DOHH2 (cell line): ENCODE measurements around the gene PCBP3.
"Not testable (repeated sequence)": the region's sequence is repeated elsewhere in the genome, so short reads cannot be mapped to it uniquely, and the experiment has no call there.

Experiments
- H3F3A ChIP-seq: fragments of 200-600 bp; sonication (generic), shearing (Covaris generic); 2 replicates; pipeline ENCODE4 v1.6.0; 2016; ENCODE audit warnings: antibody characterized with exemption, mild to moderate bottlenecking; ENCODE audit not compliant: control insufficient read depth, insufficient read depth
- H3K27ac ChIP-seq: fragments of 200-600 bp; sonication (generic); 2 replicates; pipeline ENCODE4 v1.5.1; 2014; ENCODE audit warnings: low read depth, mild to moderate bottlenecking, low read length, moderate library complexity
- H3K27me3 ChIP-seq: fragments of 200-600 bp; sonication (generic); 2 replicates; pipeline ENCODE4 v1.6.1; 2014; ENCODE audit warnings: mild to moderate bottlenecking, low read length, mixed read lengths; ENCODE audit not compliant: control insufficient read depth
- H3K36me3 ChIP-seq: fragments of 200-600 bp; sonication (generic); 2 replicates; pipeline ENCODE4 v1.6.1; 2014; ENCODE audit warnings: mild to moderate bottlenecking, low read length, moderate library complexity, mixed read lengths; ENCODE audit not compliant: control insufficient read depth
- H3K4me1 ChIP-seq: fragments of 200-600 bp; sonication (generic); 2 replicates; pipeline ENCODE4 v1.6.1; 2014; ENCODE audit warnings: mild to moderate bottlenecking, low read length, mixed read lengths; ENCODE audit not compliant: control insufficient read depth
- H3K4me2 ChIP-seq: fragments of 200-600 bp; sonication (generic); 2 replicates; pipeline ENCODE4 v1.6.0; 2014; ENCODE audit warnings: mild to moderate bottlenecking, low read length, moderate library complexity
- H3K4me3 ChIP-seq: fragments of 200-600 bp; sonication (generic); 2 replicates; pipeline ENCODE4 v1.5.1; 2014; ENCODE audit warnings: mild to moderate bottlenecking, low read length, mixed read lengths
- H3K79me2 ChIP-seq: fragments of 200-600 bp; sonication (generic); 2 replicates; pipeline ENCODE4 v1.6.1; 2014; ENCODE audit warnings: mild to moderate bottlenecking, low read length, mixed read lengths; ENCODE audit not compliant: control insufficient read depth
- H3K9me2 ChIP-seq: fragments of 200-600 bp; sonication (generic); replicated peaks from 2 replicates; pipeline ENCODE4 v1.6.1; 2014; ENCODE audit warnings: mild to moderate bottlenecking, low read length, mixed read lengths; ENCODE audit not compliant: control insufficient read depth
- H3K9me3 ChIP-seq: fragments of 200-600 bp; sonication (generic); 2 replicates; pipeline ENCODE4 v1.6.1; 2014; ENCODE audit warnings: antibody characterized with exemption, low read length, mixed read lengths; ENCODE audit not compliant: control insufficient read depth, insufficient read depth
- H4K20me1 ChIP-seq: fragments of 200-600 bp; sonication (generic); 2 replicates; pipeline ENCODE4 v1.6.0; 2014; ENCODE audit warnings: low read depth, mild to moderate bottlenecking, antibody characterized with exemption, low read length, moderate library complexity; ENCODE audit not compliant: control insufficient read depth, insufficient read depth
- EZH2phosphoT487 ChIP-seq: fragments of 200-600 bp; sonication (generic); IDR thresholded peaks from 2 replicates; pipeline ENCODE4 v1.6.1; 2017; ENCODE audit warnings: borderline replicate concordance, mild to moderate bottlenecking, antibody characterized with exemption, low read length, moderate library complexity, mixed read lengths
- TF ChIP-seq, protein P1 (sequence below): fragments of 200-600 bp; sonication (generic); IDR thresholded peaks from one replicate; pipeline ENCODE4 v1.5.1; 2014; ENCODE audit warnings: antibody characterized with exemption, mild to moderate bottlenecking, low read depth, low read length; ENCODE audit not compliant: poor library complexity, severe bottlenecking

Gene PCBP3

DNA sequence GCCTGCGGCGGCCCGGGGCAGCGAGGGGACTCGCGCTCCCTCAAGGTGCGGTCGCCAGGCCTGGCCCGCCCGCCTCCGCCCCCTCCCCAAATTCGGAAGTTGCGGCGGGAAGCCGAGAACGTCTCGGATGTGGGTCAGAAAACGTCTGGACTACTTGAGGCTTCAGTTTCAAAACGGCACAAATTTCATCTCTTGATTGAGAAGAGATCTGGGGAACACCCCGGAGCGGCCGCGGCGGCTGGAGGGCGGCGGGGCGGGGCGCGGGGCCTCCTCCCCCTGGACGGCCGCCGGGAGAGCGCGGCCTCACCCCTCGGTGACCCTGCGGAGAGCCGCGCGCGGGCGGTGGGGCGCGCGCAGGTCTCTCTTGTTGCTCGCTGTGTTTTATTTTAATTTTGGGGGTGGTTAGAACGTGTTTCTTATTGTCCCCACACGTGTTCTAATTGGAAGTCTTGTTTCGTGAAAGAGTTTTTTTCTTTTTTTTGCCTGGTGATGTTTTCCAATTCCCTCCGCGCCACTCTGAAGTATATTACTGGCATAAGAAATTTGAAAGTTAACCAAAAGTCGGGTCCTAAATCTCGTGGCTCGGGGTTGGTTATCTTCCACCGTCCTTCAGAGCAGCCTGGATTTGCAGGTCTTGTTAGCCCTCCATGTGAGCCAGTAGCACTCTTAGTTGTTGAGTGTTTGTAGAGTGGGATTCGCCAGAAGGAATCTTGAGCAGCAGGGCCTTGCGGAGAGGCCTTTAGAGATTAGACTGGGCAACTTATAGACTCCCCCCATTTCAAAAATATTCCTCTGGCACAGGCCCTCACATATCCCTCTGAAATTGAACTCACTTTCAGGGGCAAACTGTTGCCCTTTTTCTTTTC lies 749 bp downstream of the PCBP3 start:
- Histone ChIP-seq H3F3A (no peaks in the 10 kb centered on the region), H3K79me2 (no peaks in the 10 kb centered on the region), H3K27ac (no peak overlapping the region), H3K9me2 (no peaks in the 10 kb centered on the region), H3K27me3 (0 out of 2 replicates have a peak, but pooled peaks cover 2% of the 10 kb centered on the region), H3K9me3 (no peaks in the 10 kb centered on the region), H3K36me3 (no peaks in the 10 kb centered on the region), H3K4me2 (no peak overlapping the region), H3K4me3 (no peak overlapping the region), H3K4me1 (peaks cover 7% of the 10 kb centered on the region; the same call in 1 of the 2 replicates), H4K20me1 (no peaks in the 10 kb centered on the region)
- TF ChIP-seq, protein P1, sequence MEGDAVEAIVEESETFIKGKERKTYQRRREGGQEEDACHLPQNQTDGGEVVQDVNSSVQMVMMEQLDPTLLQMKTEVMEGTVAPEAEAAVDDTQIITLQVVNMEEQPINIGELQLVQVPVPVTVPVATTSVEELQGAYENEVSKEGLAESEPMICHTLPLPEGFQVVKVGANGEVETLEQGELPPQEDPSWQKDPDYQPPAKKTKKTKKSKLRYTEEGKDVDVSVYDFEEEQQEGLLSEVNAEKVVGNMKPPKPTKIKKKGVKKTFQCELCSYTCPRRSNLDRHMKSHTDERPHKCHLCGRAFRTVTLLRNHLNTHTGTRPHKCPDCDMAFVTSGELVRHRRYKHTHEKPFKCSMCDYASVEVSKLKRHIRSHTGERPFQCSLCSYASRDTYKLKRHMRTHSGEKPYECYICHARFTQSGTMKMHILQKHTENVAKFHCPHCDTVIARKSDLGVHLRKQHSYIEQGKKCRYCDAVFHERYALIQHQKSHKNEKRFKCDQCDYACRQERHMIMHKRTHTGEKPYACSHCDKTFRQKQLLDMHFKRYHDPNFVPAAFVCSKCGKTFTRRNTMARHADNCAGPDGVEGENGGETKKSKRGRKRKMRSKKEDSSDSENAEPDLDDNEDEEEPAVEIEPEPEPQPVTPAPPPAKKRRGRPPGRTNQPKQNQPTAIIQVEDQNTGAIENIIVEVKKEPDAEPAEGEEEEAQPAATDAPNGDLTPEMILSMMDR = no peak
- TF ChIP-seq EZH2phosphoT487 = no peak

DNA sequence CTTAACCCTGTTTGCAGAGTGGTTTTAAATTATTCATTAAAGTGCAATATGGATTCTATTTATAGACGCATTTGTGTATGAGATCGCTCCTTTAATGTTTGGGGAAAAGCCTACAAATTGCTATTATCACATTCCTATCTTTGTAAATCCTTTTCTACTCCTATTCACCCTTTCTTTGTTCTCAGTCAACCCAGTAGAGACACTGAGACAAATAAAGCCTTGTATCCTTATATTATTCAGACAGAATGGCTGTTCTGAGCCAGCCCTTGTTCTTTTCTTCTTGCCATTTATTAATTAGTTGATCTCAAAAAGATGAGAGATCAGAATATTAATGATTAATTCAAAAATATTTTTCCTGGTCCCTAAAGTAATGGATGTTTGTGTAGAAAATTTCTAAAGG lies 8.4 kb downstream of the PCBP3 start:
- H3K27ac ChIP-seq = no peak overlapping the region
- TF ChIP-seq, protein P1 = no peak
- TF ChIP-seq EZH2phosphoT487 = no peak

DNA sequence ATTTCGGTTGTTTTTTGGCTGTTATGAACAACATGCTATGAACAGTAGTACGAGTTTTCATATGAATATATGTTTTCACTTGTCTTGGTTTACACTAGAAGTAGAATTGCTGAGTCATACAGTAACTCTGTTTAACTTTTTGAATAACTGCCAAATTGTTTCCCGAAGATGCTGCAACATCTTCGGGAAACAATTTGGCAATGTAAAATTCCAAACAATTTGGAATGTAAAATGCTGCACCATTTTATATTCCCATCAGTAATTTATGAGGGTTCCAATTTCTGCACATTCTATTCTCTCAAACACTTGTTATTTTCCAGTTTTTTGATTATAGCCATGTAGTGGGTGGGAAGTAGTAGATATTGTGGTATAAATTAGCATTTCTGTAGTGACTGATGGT lies 11.6 kb downstream of the PCBP3 start:
- H3K4me3 ChIP-seq = no peak overlapping the region
- no peaks in the 10 kb centered on the region for H3F3A ChIP-seq
- H3K27ac ChIP-seq = no peak overlapping the region
- H3K79me2 ChIP-seq = no peaks in the 10 kb centered on the region
- no peaks in the 10 kb centered on the region for H3K9me2 ChIP-seq
- H3K9me3 ChIP-seq = no peaks in the 10 kb centered on the region
- H3K4me1 ChIP-seq = no peaks in the 10 kb centered on the region
- no peak for TF ChIP-seq EZH2phosphoT487
- TF ChIP-seq, protein P1 = no peak
- no peaks in the 10 kb centered on the region for H3K27me3 ChIP-seq
- no peak overlapping the region for H3K4me2 ChIP-seq
- H3K36me3 ChIP-seq = no peaks in the 10 kb centered on the region
- H4K20me1 ChIP-seq = no peaks in the 10 kb centered on the region

More for the DNA sequence above, 8.4 kb downstream of the PCBP3 start:
- Histone ChIP-seq H3F3A (no peaks in the 10 kb centered on the region), H3K4me2 (no peak overlapping the region), H3K9me2 (no peaks in the 10 kb centered on the region), H3K4me1 (no peaks in the 10 kb centered on the region), H3K9me3 (no peaks in the 10 kb centered on the region), H3K79me2 (no peaks in the 10 kb centered on the region), H3K27me3 (0 out of 2 replicates have a peak, but pooled peaks cover 2% of the 10 kb centered on the region), H3K4me3 (no peak overlapping the region), H4K20me1 (no peaks in the 10 kb centered on the region), H3K36me3 (no peaks in the 10 kb centered on the region)

DNA sequence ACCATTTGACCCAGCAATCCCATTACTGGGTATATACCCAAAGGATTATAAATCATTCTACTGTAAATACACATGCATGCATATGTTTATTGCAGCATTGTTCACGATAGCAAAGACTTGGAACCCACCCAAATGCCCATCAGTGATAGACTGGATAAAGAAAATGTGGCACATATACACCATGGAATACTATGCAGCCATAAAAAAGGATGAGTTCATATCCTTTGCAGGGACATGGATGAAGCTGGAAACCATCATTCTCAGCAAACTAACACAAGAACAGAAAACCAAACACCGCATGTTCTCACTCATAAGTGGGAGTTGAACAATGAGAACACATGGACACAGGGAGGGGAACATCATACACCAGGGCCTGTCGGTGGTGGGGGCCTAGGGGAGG lies 12.6 kb downstream of the PCBP3 start:
- H3K4me2 ChIP-seq, H4K20me1 ChIP-seq, H3K27me3 ChIP-seq, H3K4me3 ChIP-seq, H3K36me3 ChIP-seq, H3K79me2 ChIP-seq, H3F3A ChIP-seq, H3K4me1 ChIP-seq, H3K27ac ChIP-seq, H3K9me3 ChIP-seq, H3K9me2 ChIP-seq: not testable (repeated sequence)

DNA sequence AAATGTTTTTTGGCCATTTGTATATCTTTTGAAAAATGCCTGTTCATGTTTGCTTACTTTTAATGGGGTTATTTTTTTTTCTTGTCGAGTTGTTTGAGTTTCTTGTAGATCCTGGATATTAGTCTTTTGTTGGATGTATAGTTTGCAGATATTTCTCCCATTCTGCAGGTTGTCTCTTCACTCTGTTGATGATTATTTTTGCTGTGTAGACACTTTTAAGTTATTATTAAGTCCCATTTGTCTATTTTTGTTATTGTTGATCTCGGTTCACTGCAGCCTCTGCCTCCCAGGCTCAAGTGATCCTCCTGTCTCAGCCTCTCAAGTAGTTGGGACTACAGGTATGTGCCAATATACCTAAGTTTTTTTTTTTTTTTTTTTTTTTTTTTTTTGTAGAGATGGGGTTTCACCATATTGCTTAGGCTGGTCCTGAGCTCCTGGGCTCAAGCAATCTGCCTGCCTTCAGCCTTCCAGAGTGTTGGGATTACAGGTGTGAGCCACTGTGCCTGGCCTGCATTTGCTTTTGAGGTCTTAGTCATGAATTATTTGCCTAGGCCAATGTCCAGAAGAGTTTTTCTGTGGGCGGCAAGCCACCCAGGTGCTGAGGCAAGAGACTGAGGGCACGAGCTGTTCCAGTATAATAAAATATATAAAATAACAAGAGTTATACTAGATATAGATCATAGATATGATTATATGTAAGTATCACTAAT lies 18.5 kb downstream of the PCBP3 start:
- H3K27ac ChIP-seq, H3K4me2 ChIP-seq, H3K36me3 ChIP-seq, H3K4me1 ChIP-seq, H3K27me3 ChIP-seq, H3K9me2 ChIP-seq, H3F3A ChIP-seq, H4K20me1 ChIP-seq, H3K4me3 ChIP-seq, H3K9me3 ChIP-seq, H3K79me2 ChIP-seq: not testable (repeated sequence)
